Measurements from ENCODE around the gene WNT7B.

WNT7B gene

GRCh38 chr22:45885941-45886395, 91.0 kb downstream of the WNT7B start:
- Histone ChIP-seq H3K4me3 (ENCODE audit: insufficient read depth in 1 of 2, low read depth in 1 of 2, low read length in 2 of 2) (no peak overlapping the region), H3K9ac (ENCODE audit: low read length) (no peak overlapping the region), H2BK15ac (ENCODE audit: low read depth, poor library complexity, severe bottlenecking) (no peak overlapping the region), H2BK12ac (ENCODE audit: low read length in 2 of 2) (no peak overlapping the region), H2AFZ (ENCODE audit: low read depth, low read length) (no peak overlapping the region), H2AK5ac (ENCODE audit: low read length, severe bottlenecking) (no peak overlapping the region), H3K4me2 (ENCODE audit: low read length, poor library complexity, severe bottlenecking) (no peak overlapping the region), H3K4me1 (ENCODE audit: control insufficient read depth, insufficient read depth, low read depth, low read length) (no peaks in the 10 kb centered on the region), H2BK120ac (ENCODE audit: low read depth, low read length) (no peak overlapping the region), H3K36me3 (ENCODE audit: control insufficient read depth in 1 of 2, insufficient read depth in 2 of 2, low read depth in 1 of 2, low read length in 2 of 2) (no peaks in the 10 kb centered on the region), H4K91ac (ENCODE audit: low read length) (peak overlapping the region; percentile 32), H3K27me3 (ENCODE audit: control insufficient read depth in 1 of 2, insufficient read depth in 1 of 2, low read length in 2 of 2) (peaks cover 14 to 79% of the 10 kb centered on the region in 2 experiments), H3K23ac (ENCODE audit: low read length in 2 of 2) (no peak overlapping the region), H3K9me3 (ENCODE audit: control insufficient read depth, low read length) (no peaks in the 10 kb centered on the region), H3K79me1 (replicated peaks; ENCODE audit: low read length, poor library complexity, severe bottlenecking) (no peaks in the 10 kb centered on the region), H3K27ac (ENCODE audit: low read length, poor library complexity, severe bottlenecking) (no peak overlapping the region), H3K14ac (ENCODE audit: low read length in 2 of 2) (no peak overlapping the region), H2BK5ac (ENCODE audit: low read depth, low read length, poor library complexity, severe bottlenecking) (no peak overlapping the region), H3K4ac (ENCODE audit: low read depth in 1 of 2, low read length in 2 of 2) (no peak overlapping the region), H3K18ac (ENCODE audit: low read depth in 1 of 2, low read length in 2 of 2) (no peak overlapping the region), H4K8ac (ENCODE audit: low read length) (no peak overlapping the region)
- 92% methylated on average over 21 of the region's 21 CpGs for WGBS
- DNase-seq, result no peak

DNA sequence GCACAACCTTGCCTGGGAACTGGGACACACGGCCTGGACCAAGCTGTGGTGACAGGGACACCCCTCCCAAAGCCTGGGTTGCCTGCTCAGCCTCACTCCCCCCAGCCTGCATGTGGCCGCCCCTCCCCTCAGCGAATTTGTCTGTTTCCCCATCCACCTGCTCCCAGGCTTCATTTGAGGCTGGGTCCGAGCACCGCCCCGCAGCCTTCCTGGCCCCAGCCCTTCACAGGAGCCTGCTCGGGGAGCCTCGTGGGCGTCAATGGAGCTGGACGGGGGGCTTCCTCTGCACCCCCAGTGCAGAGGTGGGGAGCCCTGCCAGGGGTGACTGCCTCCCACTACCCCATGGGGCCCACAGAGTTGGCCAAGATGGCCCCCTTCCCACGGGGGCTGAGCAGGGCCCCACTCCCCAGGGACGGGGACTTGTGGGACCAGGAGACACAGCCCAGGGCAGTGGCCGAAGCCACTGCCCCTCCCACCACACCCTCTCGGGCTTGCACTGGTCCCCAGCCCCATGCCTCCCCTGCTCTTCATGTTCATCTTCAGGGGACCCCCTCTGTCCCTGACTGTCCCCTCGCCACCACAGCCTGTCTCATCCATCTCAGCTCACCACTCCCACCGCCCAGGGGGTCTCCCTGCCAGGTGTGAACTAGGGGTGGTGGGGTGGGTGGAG, 91.7 kb downstream of the WNT7B start:
- Histone ChIP-seq H4K8ac (ENCODE audit: low read length) (no peak overlapping the region), H2BK5ac (ENCODE audit: low read depth, low read length, poor library complexity, severe bottlenecking) (no peak overlapping the region), H3K36me3 (ENCODE audit: control insufficient read depth in 1 of 2, insufficient read depth in 2 of 2, low read depth in 1 of 2, low read length in 2 of 2) (no peaks in the 10 kb centered on the region), H3K23ac (ENCODE audit: low read length in 2 of 2) (no peak overlapping the region), H3K9ac (ENCODE audit: low read length) (no peak overlapping the region), H3K4me2 (ENCODE audit: low read length, poor library complexity, severe bottlenecking) (no peak overlapping the region), H2AFZ (ENCODE audit: low read depth, low read length) (no peak overlapping the region), H2AK5ac (ENCODE audit: low read length, severe bottlenecking) (no peak overlapping the region), H3K4me1 (ENCODE audit: control insufficient read depth, insufficient read depth, low read depth, low read length) (no peaks in the 10 kb centered on the region), H2BK15ac (ENCODE audit: low read depth, poor library complexity, severe bottlenecking) (no peak overlapping the region), H3K18ac (ENCODE audit: low read depth in 1 of 2, low read length in 2 of 2) (no peak overlapping the region), H3K27ac (ENCODE audit: low read length, poor library complexity, severe bottlenecking) (no peak overlapping the region), H3K79me1 (replicated peaks; ENCODE audit: low read length, poor library complexity, severe bottlenecking) (no peaks in the 10 kb centered on the region), H2BK12ac (ENCODE audit: low read length in 2 of 2) (no peak overlapping the region), H3K4me3 (ENCODE audit: insufficient read depth in 1 of 2, low read depth in 1 of 2, low read length in 2 of 2) (no peak overlapping the region), H3K4ac (ENCODE audit: low read depth in 1 of 2, low read length in 2 of 2) (no peak overlapping the region), H2BK120ac (ENCODE audit: low read depth, low read length) (no peak overlapping the region), H4K91ac (ENCODE audit: low read length) (no peak overlapping the region), H3K9me3 (ENCODE audit: control insufficient read depth, low read length) (no peaks in the 10 kb centered on the region), H3K27me3 (ENCODE audit: control insufficient read depth in 1 of 2, insufficient read depth in 1 of 2, low read length in 2 of 2) (peaks cover 19 to 86% of the 10 kb centered on the region in 2 experiments), H3K14ac (ENCODE audit: low read length in 2 of 2) (no peak overlapping the region)
- no peak for DNase-seq
- 89% methylated on average over 13 of the region's 16 CpGs for WGBS

DNA sequence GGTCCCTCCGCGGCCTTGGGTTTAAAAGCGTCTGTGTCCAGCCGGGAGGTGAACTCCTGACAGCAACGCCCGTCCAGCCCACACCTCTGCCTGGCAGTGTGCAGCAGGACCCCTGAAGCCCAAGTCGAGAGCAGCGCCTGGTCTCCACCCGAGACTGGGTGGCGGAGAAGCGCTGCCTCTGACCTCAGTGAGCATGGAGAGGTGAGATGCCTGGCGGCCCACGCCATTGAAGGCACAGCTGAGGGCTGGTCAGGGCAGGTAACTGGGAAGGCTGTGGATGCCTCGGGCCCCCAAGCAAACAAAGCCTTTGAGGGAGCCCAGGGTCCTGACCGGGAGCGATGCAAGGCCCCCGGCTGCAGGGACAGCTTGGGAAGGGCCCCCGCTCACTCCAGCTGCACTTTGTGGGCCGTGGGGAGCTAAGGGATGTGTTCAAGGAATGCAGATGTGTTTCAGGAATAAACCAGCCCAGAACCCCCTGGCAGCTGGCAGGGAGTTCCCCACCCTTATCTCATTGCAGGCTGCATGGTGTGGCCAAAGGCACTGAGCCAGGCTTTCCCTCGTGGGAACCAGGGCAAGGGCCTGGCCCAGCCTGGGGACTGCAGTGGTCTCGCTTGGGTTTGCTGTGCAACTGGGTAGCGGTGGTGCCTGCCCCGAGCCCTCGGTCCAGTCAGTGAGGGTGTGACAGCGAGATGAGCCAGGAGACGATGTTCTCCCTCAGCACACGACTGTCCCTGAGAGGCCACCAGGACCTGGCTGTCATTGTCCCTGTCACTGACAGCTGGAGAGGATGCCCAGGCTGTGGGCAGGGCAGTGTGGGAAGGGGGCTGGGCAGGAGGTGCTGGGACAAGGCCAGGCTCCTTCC, 92.5 kb downstream of the WNT7B start:
- no peak overlapping the region for H3K4me2 ChIP-seq (ENCODE audit: low read length, poor library complexity, severe bottlenecking)
- no peak overlapping the region for H3K9ac ChIP-seq (ENCODE audit: low read length)
- H3K14ac ChIP-seq (ENCODE audit: low read length in 2 of 2), result no peak overlapping the region
- H4K8ac ChIP-seq (ENCODE audit: low read length), result no peak overlapping the region
- H3K27me3 ChIP-seq (ENCODE audit: control insufficient read depth in 1 of 2, insufficient read depth in 1 of 2, low read length in 2 of 2), result peaks cover 27 to 88% of the 10 kb centered on the region in 2 experiments
- no peak overlapping the region for H2AFZ ChIP-seq (ENCODE audit: low read depth, low read length)
- no peak overlapping the region for H2BK15ac ChIP-seq (ENCODE audit: low read depth, poor library complexity, severe bottlenecking)
- peak overlapping the region; percentile 11 for H4K91ac ChIP-seq (ENCODE audit: low read length)
- no peak overlapping the region for H2BK12ac ChIP-seq (ENCODE audit: low read length in 2 of 2)
- no peak overlapping the region for H2AK5ac ChIP-seq (ENCODE audit: low read length, severe bottlenecking)
- DNase-seq, result no peak
- no peak overlapping the region for H2BK120ac ChIP-seq (ENCODE audit: low read depth, low read length)
- H3K4me3 ChIP-seq (ENCODE audit: insufficient read depth in 1 of 2, low read depth in 1 of 2, low read length in 2 of 2), result no peak overlapping the region
- H3K36me3 ChIP-seq (ENCODE audit: control insufficient read depth in 1 of 2, insufficient read depth in 2 of 2, low read depth in 1 of 2, low read length in 2 of 2), result no peaks in the 10 kb centered on the region
- H3K4ac ChIP-seq (ENCODE audit: low read depth in 1 of 2, low read length in 2 of 2), result peak overlapping the region in 1 of 2 experiments; percentile 3
- H3K23ac ChIP-seq (ENCODE audit: low read length in 2 of 2), result no peak overlapping the region
- no peak overlapping the region for H3K27ac ChIP-seq (ENCODE audit: low read length, poor library complexity, severe bottlenecking)
- H3K4me1 ChIP-seq (ENCODE audit: control insufficient read depth, insufficient read depth, low read depth, low read length), result no peaks in the 10 kb centered on the region
- WGBS, result 88% methylated on average over 27 of the region's 27 CpGs
- H2BK5ac ChIP-seq (ENCODE audit: low read depth, low read length, poor library complexity, severe bottlenecking), result no peak overlapping the region
- no peaks in the 10 kb centered on the region for H3K79me1 ChIP-seq (replicated peaks; ENCODE audit: low read length, poor library complexity, severe bottlenecking)
- H3K9me3 ChIP-seq (ENCODE audit: control insufficient read depth, low read length), result no peaks in the 10 kb centered on the region
- no peak overlapping the region for H3K18ac ChIP-seq (ENCODE audit: low read depth in 1 of 2, low read length in 2 of 2)

DNA sequence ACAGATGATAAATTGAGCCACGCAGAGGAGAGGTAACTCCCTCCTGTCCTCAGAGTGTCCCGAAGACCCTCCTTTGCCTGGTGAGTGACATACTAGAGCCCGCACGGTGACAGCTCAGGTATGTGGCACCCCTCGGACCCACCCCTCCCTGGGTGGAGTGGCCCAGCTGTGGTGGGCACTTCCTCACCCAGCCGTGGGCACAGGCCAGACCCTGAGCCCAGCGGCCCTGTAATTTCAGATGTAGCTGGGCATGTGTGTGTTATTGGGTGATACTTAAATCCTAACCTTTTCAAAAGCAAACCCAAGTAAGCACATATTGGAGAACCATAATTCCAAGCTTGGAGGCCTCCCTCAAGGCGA, 93.2 kb downstream of the WNT7B start:
- H3K36me3 ChIP-seq (ENCODE audit: control insufficient read depth in 1 of 2, insufficient read depth in 2 of 2, low read depth in 1 of 2, low read length in 2 of 2), result no peaks in the 10 kb centered on the region
- peaks cover 31 to 86% of the 10 kb centered on the region in 2 experiments for H3K27me3 ChIP-seq (ENCODE audit: control insufficient read depth in 1 of 2, insufficient read depth in 1 of 2, low read length in 2 of 2)
- no peak overlapping the region for H3K18ac ChIP-seq (ENCODE audit: low read depth in 1 of 2, low read length in 2 of 2)
- H4K8ac ChIP-seq (ENCODE audit: low read length), result no peak overlapping the region
- no peaks in the 10 kb centered on the region for H3K9me3 ChIP-seq (ENCODE audit: control insufficient read depth, low read length)
- no peak overlapping the region for H2AFZ ChIP-seq (ENCODE audit: low read depth, low read length)
- no peak overlapping the region for H2AK5ac ChIP-seq (ENCODE audit: low read length, severe bottlenecking)
- no peak overlapping the region for H2BK15ac ChIP-seq (ENCODE audit: low read depth, poor library complexity, severe bottlenecking)
- H2BK5ac ChIP-seq (ENCODE audit: low read depth, low read length, poor library complexity, severe bottlenecking), result no peak overlapping the region
- H3K4me1 ChIP-seq (ENCODE audit: control insufficient read depth, insufficient read depth, low read depth, low read length), result no peaks in the 10 kb centered on the region
- no peak overlapping the region for H3K4ac ChIP-seq (ENCODE audit: low read depth in 1 of 2, low read length in 2 of 2)
- H3K23ac ChIP-seq (ENCODE audit: low read length in 2 of 2), result no peak overlapping the region
- no peak overlapping the region for H2BK120ac ChIP-seq (ENCODE audit: low read depth, low read length)
- no peak overlapping the region for H3K4me3 ChIP-seq (ENCODE audit: insufficient read depth in 1 of 2, low read depth in 1 of 2, low read length in 2 of 2)
- H3K4me2 ChIP-seq (ENCODE audit: low read length, poor library complexity, severe bottlenecking), result no peak overlapping the region
- no peak overlapping the region for H3K9ac ChIP-seq (ENCODE audit: low read length)
- WGBS, result 95% methylated on average over 6 of the region's 8 CpGs
- H3K79me1 ChIP-seq (replicated peaks; ENCODE audit: low read length, poor library complexity, severe bottlenecking), result no peaks in the 10 kb centered on the region
- no peak overlapping the region for H3K27ac ChIP-seq (ENCODE audit: low read length, poor library complexity, severe bottlenecking)
- no peak for DNase-seq
- H4K91ac ChIP-seq (ENCODE audit: low read length), result no peak overlapping the region
- no peak overlapping the region for H2BK12ac ChIP-seq (ENCODE audit: low read length in 2 of 2)
- no peak overlapping the region for H3K14ac ChIP-seq (ENCODE audit: low read length in 2 of 2)
